K562 (cell line): Measurements from ENCODE around the gene KCNQ5. TPM values are rescaled to one million over a fixed set of nuclear protein-coding genes. Genes with fewer than 3 reads are reported as not detected.

Source experiments
- ARID1B ChIP-seq: fragments of 450-650 bp; IDR thresholded peaks from 2 replicates; pipeline ENCODE4 v1.6.1; 2016; ENCODE audit warnings: antibody characterized with exemption, mild to moderate bottlenecking, inconsistent platforms
- ARID3A ChIP-seq: IDR thresholded peaks from 2 replicates; pipeline ENCODE4 v1.6.1; 2012; ENCODE audit warnings: low read depth, low read length, improper control_type of control experiment, borderline replicate concordance
- ERF ChIP-seq: fragments of 450-650 bp; formaldehyde crosslinking; IDR thresholded peaks from 2 replicates; pipeline ENCODE4 v1.4.0; 2020; ENCODE audit warnings: mild to moderate bottlenecking, mixed read lengths
- GABPA ChIP-seq: fragments of 200-800 bp; sonication (Bioruptor generic); conservative IDR thresholded peaks from 2 replicates; pipeline ENCODE4 v1.6.1; 2016; ENCODE audit warnings: low read depth, missing genetic modification characterization, missing compliant biosample characterization
- HDAC8 ChIP-seq: fragments of 450-650 bp; IDR thresholded peaks from 2 replicates; pipeline ENCODE4 v1.6.1; 2016; ENCODE audit warnings: mild to moderate bottlenecking, missing genetic modification characterization, moderate library complexity, missing compliant biosample characterization
- REST ChIP-seq, 2 experiments: fragments of 450-650 bp; formaldehyde crosslinking in 1 of 2; IDR thresholded peaks; 2 replicates each; pipeline versions ENCODE4 v1.4.0 to v1.6.1; 2014 to 2020; ENCODE audit warnings: mild to moderate bottlenecking in 2 of 2, borderline replicate concordance in 1 of 2, low read depth in 1 of 2
- TRIM25 ChIP-seq: fragments of 450-650 bp; IDR thresholded peaks from 2 replicates; pipeline ENCODE4 v1.7.0; 2016; ENCODE audit warnings: borderline replicate concordance
- ZKSCAN1 ChIP-seq: fragments of 150-350 bp; IDR thresholded peaks from 2 replicates; pipeline ENCODE4 v1.6.1; 2016; ENCODE audit warnings: low read depth, low read length
- polyA plus RNA-seq, 8 experiments: library from polyadenylated mRNA; depleted of rRNA in 4 of 8; stranded (reverse) in 5 of 8; unstranded in 3 of 8; fragments of >200 nt; fragmentation: Nextera tagmentation in 2 of 8; fragmentation: Illumina TruSeq in 1 of 8; extraction: Ambion mirVana in 2 of 8; extraction: Trizol in 1 of 8; gene quantifications; 2 replicates each; pipeline versions ENCODE4 v1.2.1 to v1.2.3, GENCODE V29; 2011 to 2014; ENCODE audit warnings: inconsistent platforms in 1 of 8, missing spikeins in 1 of 8
- total RNA-seq, 7 experiments: library from RNA; depleted of rRNA in 6 of 7; stranded (reverse); fragments of >200 nt in 6 of 7; fragmentation: Illumina TruSeq in 2 of 7; extraction: Trizol in 2 of 7; gene quantifications; 2 replicates each; pipeline versions ENCODE4 v1.2.1 to v1.2.3, GENCODE V29; 2011 to 2021; ENCODE audit warnings: low replicate concordance in 1 of 7

The KCNQ5 gene
- total and polyA plus RNA-seq, 9 of the 15 experiments (the other 6 are each of a cell fraction or from before 2014, with no cell fraction given), result 0.31 to 5.9 (median 2.6) TPM

GRCh38 chr6:72770959-72771358 lies 149.1 kb downstream of the KCNQ5 start (continued):
- TF ChIP-seq REST (IDR thresholded peaks at IDR 0.05; ENCODE audit: borderline replicate concordance) (no peak), REST (CRISPR knock-in tag; IDR thresholded peaks at IDR 0.05; ENCODE audit: low read depth) (no peak), ARID3A (no peak), ARID1B (no peak), HDAC8 (tag) (no peak), ZKSCAN1 (no peak), GABPA (tag) (no peak), ERF (CRISPR knock-in tag) (no peak), TRIM25 (no peak)
